A549 (cell line): Measurements from ENCODE around the gene TENT4A. TPM values are rescaled to one million over a fixed set of nuclear protein-coding genes. Genes with fewer than 3 reads are reported as not detected.

Experiments
- ATAC-seq, 2 experiments: fragments of 200-7000 bp in 1 of 2; fragments of >200 bp in 1 of 2; cut with Nextera tagmentation in 1 of 2; cut with Tn5 transposase in 1 of 2; 3 replicates each; pipeline versions ENCODE4 v1.8.0 to v1.9.1; 2018 to 2020; ENCODE audit warnings: mild to moderate bottlenecking in 1 of 2, moderate library complexity in 1 of 2
- CTCF ChIA-PET: fragments of 300-600 bp; sonication (Branson Sonifier 250); formaldehyde crosslinking; extraction: SDS; loops from one replicate; lab custom pipeline; 2021; ENCODE audit warnings: antibody characterized with exemption, inconsistent platforms; lab: Yijun Ruan, JAX
- POLR2A ChIA-PET: fragments of 350-600 bp; formaldehyde crosslinking; extraction: SDS; loops from one replicate; lab custom pipeline; 2021; ENCODE audit warnings: antibody characterized with exemption, inconsistent platforms; lab: Yijun Ruan, JAX
- DNase-seq, 2 experiments: peaks; one replicate each; pipeline versions ENCODE4 v3.0.0 to v3.0.0-alpha.2; 2011 to 2016; ENCODE audit warnings: low read depth in 1 of 2, low spot score in 1 of 2
- FAIRE-seq: peaks from 2 replicates; lab custom pipeline; 2011; peaks lifted over from hg19 to GRCh38; lab: Jason Lieb, UNC
- H3K27ac ChIP-seq, 2 experiments: fragments of >200 bp; sonication (Bioruptor Twin); formaldehyde crosslinking; 3 replicates each; pipeline ENCODE4 v1.5.1; 2016 to 2017
- H3K4me1 ChIP-seq: fragments of >200 bp; sonication (Bioruptor Twin); formaldehyde crosslinking; 3 replicates; pipeline ENCODE4 v1.6.1; 2016
- H3K4me2 ChIP-seq: fragments of >200 bp; sonication (Bioruptor Twin); formaldehyde crosslinking; 3 replicates; pipeline ENCODE4 v1.6.1; 2016
- H3K4me3 ChIP-seq: fragments of >200 bp; sonication (Bioruptor Twin); formaldehyde crosslinking; 3 replicates; pipeline ENCODE4 v1.5.1; 2016
- H3K9me3 ChIP-seq: fragments of >200 bp; sonication (Bioruptor Twin); formaldehyde crosslinking; 3 replicates; pipeline ENCODE4 v1.6.1; 2016
- ATOH8 ChIP-seq: fragments of 250-450 bp; sonication (Bioruptor Pico); IDR thresholded peaks from 2 replicates; pipeline ENCODE4 v1.5.0; 2020; ENCODE audit warnings: low read depth, mild to moderate bottlenecking, moderate library complexity
- BCL3 ChIP-seq: fragments of >200 bp; sonication (Bioruptor Twin); formaldehyde crosslinking; IDR thresholded peaks from 3 replicates; pipeline ENCODE4 v1.6.1; 2016
- CBX8 ChIP-seq: fragments of 200-600 bp; sonication (generic); IDR thresholded peaks from 2 replicates; pipeline ENCODE4 v1.6.1; 2016
- CHD4 ChIP-seq: fragments of 200-600 bp; sonication (generic); IDR thresholded peaks from 2 replicates; pipeline ENCODE4 v1.6.1; 2016; ENCODE audit warnings: antibody characterized with exemption, mild to moderate bottlenecking, borderline replicate concordance
- CTCF ChIP-seq: fragments of >200 bp; sonication (Bioruptor Twin); formaldehyde crosslinking; IDR thresholded peaks from 3 replicates; pipeline ENCODE4 v1.5.1; 2016
- EHMT2 ChIP-seq: fragments of 200-600 bp; sonication (generic); IDR thresholded peaks from 2 replicates; pipeline ENCODE4 v1.6.1; 2016; ENCODE audit warnings: antibody characterized with exemption, low read depth, mild to moderate bottlenecking, moderate library complexity
- ELK1 ChIP-seq: fragments of 150-350 bp; IDR thresholded peaks from 2 replicates; pipeline ENCODE4 v1.6.1; 2014; ENCODE audit warnings: low read depth, mild to moderate bottlenecking, low read length
- EP300 ChIP-seq, 2 experiments: fragments of >200 bp; sonication (Bioruptor Twin); formaldehyde crosslinking; IDR thresholded peaks; 2 replicates in 1 of 2; 3 replicates in 1 of 2; pipeline ENCODE4 v1.6.1; 2016 to 2017
- FOSL2 ChIP-seq, 2 experiments: fragments of 450-650 bp in 1 of 2; fragments of >200 bp in 1 of 2; sonication (Bioruptor Twin) in 1 of 2; formaldehyde crosslinking; IDR thresholded peaks; 2 replicates each; pipeline versions ENCODE4 v1.5.0 to v1.6.1; 2016 to 2020; ENCODE audit warnings: mild to moderate bottlenecking in 1 of 2, moderate library complexity in 1 of 2
- HOXB5 ChIP-seq: fragments of 250-450 bp; sonication (Bioruptor Pico); IDR thresholded peaks from 2 replicates; pipeline ENCODE4 v1.5.0; 2020; ENCODE audit warnings: mild to moderate bottlenecking, moderate library complexity
- JUNB ChIP-seq: fragments of >200 bp; sonication (Bioruptor Twin); formaldehyde crosslinking; IDR thresholded peaks from 2 replicates; pipeline ENCODE4 v1.6.1; 2016
- KDM1A ChIP-seq: fragments of 200-600 bp; sonication (generic); IDR thresholded peaks from 2 replicates; pipeline ENCODE4 v1.6.1; 2016; ENCODE audit warnings: low read depth, mild to moderate bottlenecking
- MAFK ChIP-seq: fragments of 450-650 bp; IDR thresholded peaks from 2 replicates; pipeline ENCODE4 v1.6.1; 2014; ENCODE audit not compliant: partially characterized antibody
- NPAS2 ChIP-seq: fragments of 250-450 bp; sonication (Bioruptor Pico); IDR thresholded peaks from 2 replicates; pipeline ENCODE4 v1.8.0; 2022; ENCODE audit warnings: mild to moderate bottlenecking, moderate library complexity, borderline replicate concordance
- PHF8 ChIP-seq: fragments of 200-600 bp; sonication (generic); IDR thresholded peaks from 2 replicates; pipeline ENCODE4 v1.6.1; 2016; ENCODE audit warnings: low read depth, mild to moderate bottlenecking, antibody characterized with exemption, moderate library complexity, borderline replicate concordance
- POLR2AphosphoS2 ChIP-seq: conservative IDR thresholded peaks from 2 replicates; pipeline ENCODE4 v1.6.1; 2012; ENCODE audit warnings: low read length, improper control_type of control experiment, inconsistent platforms
- RAD21 ChIP-seq, 2 experiments: fragments of >200 bp in 1 of 2; sonication (Bioruptor Twin) in 1 of 2; formaldehyde crosslinking in 1 of 2; IDR thresholded peaks in 1 of 2; conservative IDR thresholded peaks in 1 of 2; 2 replicates in 1 of 2; 3 replicates in 1 of 2; pipeline ENCODE4 v1.6.1; 2012 to 2018; ENCODE audit warnings: inconsistent platforms in 1 of 2
- SMC3 ChIP-seq: fragments of >200 bp; sonication (Bioruptor Twin); formaldehyde crosslinking; IDR thresholded peaks from 3 replicates; pipeline ENCODE4 v1.6.1; 2018; ENCODE audit warnings: inconsistent platforms
- ZFP36 ChIP-seq: fragments of 450-650 bp; IDR thresholded peaks from 2 replicates; pipeline ENCODE4 v1.6.1; 2014; ENCODE audit warnings: borderline replicate concordance; ENCODE audit not compliant: partially characterized antibody
- ZNF302 ChIP-seq: fragments of 250-450 bp; sonication (Bioruptor Pico); IDR thresholded peaks from 2 replicates; pipeline ENCODE4 v1.9.0; 2021; ENCODE audit warnings: inconsistent platforms, mild to moderate bottlenecking, moderate library complexity
- WGBS: methylation state at CpG from one replicate; pipeline ENCODE4 v1.1.6; 2017; ENCODE audit errors: missing lambda C conversion rate; 5-methylcytosine and 5-hydroxymethylcytosine counted together
- polyA plus RNA-seq, 4 experiments: library from polyadenylated mRNA; depleted of rRNA in 3 of 4; stranded (reverse); fragments of >200 nt; fragmentation: RNase III in 1 of 4; extraction: RNeasy Plus Mini Kit Qiagen cat#74134 plus additional on column Dnase treatment in 1 of 4; gene quantifications; 2 replicates in 3 of 4; 3 replicates in 1 of 4; pipeline ENCODE4 v1.2.3, GENCODE V29; 2011 to 2017

TENT4A gene
- polyA plus RNA-seq, 2 of the 4 experiments (the other 2 are of a cell fraction) = 7.2 to 15.2 TPM

GRCh38 chr5:6736524-6737042 is 23.4 kb downstream of the TENT4A start (continued):
- TF ChIP-seq CHD4 = no peak
- TF ChIP-seq POLR2AphosphoS2 = no peak
- no peak for TF ChIP-seq PHF8
- TF ChIP-seq ZFP36 = no peak
- TF ChIP-seq RAD21 (conservative IDR thresholded peaks at IDR 0.05 in 1 of 2, IDR thresholded peaks at IDR 0.05 in 1 of 2) = no peak
- TF ChIP-seq CBX8 = no peak
- no peak for TF ChIP-seq MAFK
- TF ChIP-seq EP300 (IDR thresholded peaks at IDR 0.05) = no peak
- no peak for TF ChIP-seq EHMT2
- no peak for TF ChIP-seq NPAS2 (CRISPR knock-in tag)
- TF ChIP-seq, all 56 proteins: peak for 0

GRCh38 chr5:6737043-6737941 is 24.1 kb downstream of the TENT4A start:
- Histone ChIP-seq H3K4me3 (no peak overlapping the region), H3K4me1 (peaks cover 10% of the 10 kb centered on the region; the same call in 1 of the 3 replicates), H3K4me2 (no peak overlapping the region), H3K27ac (no peak overlapping the region), H3K9me3 (no peaks in the 10 kb centered on the region)
- POLR2A ChIA-PET = no interaction called here
- CTCF ChIA-PET = interaction anchor here (1.3 to 2.7 kb wide), 3 partner anchors 8 to 9 kb away, joined by 4 to 15 read pairs (median 5); no protein-coding TSS in a partner anchor
- no peak for ATAC-seq
- TF ChIP-seq BCL3 (no peak), SMC3 (no peak), CTCF (no peak), HOXB5 (no peak), PHF8 (no peak), ZNF302 (CRISPR knock-in tag) (no peak), KDM1A (no peak), JUNB (no peak), FOSL2 (IDR thresholded peaks at IDR 0.05) (no peak), FOSL2 (CRISPR knock-in tag; IDR thresholded peaks at IDR 0.05) (no peak), ELK1 (no peak), ATOH8 (no peak)
- WGBS = 95% methylated on average over 24 of the region's 24 CpGs
- no peak for DNase-seq
- no peak for FAIRE-seq
